Left ventricle myocardium superior (tissue), 1 donor: ENCODE results near the gene ZFYVE28. TPM values are rescaled to one million over a fixed set of nuclear protein-coding genes. Genes with fewer than 3 reads are reported as not detected.
A peak's percentile ranks its signal among the peaks of the same experiment; 100 is the strongest.
"Not testable (repeated sequence)": the region's sequence is repeated elsewhere in the genome, so short reads cannot be mapped to it uniquely, and the experiment has no call there.

Experiments
- ATAC-seq: fragments of 200-7000 bp; cut with Tn5 transposase; one replicate; pipeline ENCODE4 v1.9.1; 2020; ENCODE audit warnings: mild to moderate bottlenecking, moderate library complexity
- DNase-seq: peaks from one replicate; pipeline ENCODE4 v3.0.0-alpha.2; 2020
- intact Hi-C: fragments of 100-400 bp; cut with micrococcal nuclease; formaldehyde crosslinking; loops from one replicate; pipeline ENCODE4 v1.11.0; 2022
- total RNA-seq: library from RNA; stranded (reverse); fragmentation: NEBNext Ultra II Directional; extraction: Animal tissue kit (Norgen Biotek cat#: 25700); gene quantifications from one replicate; pipeline ENCODE4 v1.2.1, GENCODE V29; 2021
- donor health status: DM: no; HTN: yes; CAD: no; lungs with severe emphysema.

The ZFYVE28 gene
- total RNA-seq, 1 donor from 2014 or later: 5.6 TPM

DNA sequence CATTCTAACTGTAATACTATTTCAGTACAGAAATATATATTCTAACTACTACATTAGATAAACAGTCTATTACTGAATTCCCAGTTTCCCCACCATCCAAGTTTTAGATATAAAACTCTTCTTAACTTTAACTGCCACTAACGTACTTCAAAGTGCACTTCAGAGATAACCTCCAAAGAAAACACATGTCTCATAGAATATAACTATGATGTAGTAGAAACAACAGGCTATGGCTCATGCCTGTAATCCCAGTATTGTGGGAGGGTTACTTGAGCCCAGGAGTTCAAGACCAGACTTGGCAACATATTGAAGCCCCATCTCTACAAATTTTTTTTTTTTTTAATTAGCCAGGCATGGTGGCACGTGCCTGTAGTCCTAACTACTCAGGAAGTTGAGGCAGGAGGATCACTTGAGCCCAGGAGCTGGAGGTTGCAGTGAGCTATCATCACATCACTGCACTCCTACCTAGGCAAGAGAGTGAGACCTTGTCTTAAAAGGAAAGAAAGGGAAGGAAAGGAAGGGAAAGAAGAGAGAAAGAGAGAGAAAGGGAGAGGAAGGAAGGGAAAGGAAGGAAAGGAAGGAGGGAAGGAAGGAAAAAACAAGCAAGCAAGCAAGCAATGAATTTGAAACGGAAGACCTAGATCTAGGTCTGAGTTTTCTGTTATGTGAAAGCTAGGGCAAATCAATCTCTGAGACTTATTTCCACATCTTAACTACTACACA, 181.3 kb downstream of the ZFYVE28 start:
- DNase-seq (no peak), ATAC-seq (no peak)
- intact Hi-C loops: no loop called here

DNA sequence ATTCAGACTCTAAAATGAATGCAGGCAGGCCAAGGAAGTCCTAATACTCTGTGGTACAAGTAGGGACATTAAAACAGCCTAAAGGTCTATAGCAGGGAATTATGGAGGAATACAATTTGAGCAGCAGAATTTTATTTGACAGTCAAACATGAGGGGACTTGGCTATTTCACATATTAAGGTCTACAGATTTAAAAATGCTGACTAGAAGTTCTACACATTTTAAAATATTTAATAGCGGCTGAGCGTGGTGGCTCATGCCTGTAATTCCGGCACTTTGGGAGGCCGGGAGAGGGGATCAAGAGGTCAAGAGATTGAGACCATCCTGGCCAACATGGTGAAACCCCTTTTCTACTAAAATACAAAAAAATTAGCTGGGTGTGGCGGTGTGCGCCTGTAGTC, 187.4 kb downstream of the ZFYVE28 start:
- intact Hi-C loops: no loop called here

DNA sequence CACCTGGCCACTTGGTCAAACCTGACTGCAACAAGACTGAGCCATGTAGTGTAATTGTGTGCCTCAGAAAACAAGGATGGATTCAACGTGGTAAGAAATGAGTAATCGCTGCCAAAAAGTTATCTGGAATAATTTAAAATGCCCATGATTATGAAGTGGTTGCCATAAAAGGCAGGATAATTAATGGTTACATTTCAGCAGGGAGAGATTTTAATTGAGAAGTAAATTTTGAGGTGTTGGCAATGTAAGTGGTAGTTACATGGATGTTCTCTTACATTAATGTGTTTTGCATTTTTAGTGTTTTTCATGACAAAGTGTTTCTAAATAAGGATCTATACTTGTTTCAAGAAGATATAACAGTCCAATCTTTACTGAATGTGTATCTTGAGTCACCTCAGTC, 192.2 kb downstream of the ZFYVE28 start:
- DNase-seq (no peak), ATAC-seq (no peak)
- intact Hi-C loops: loop anchor here (10.0 kb wide), 1 partner anchor 239 kb away; the partner anchor contains the start of gene RNF4

More for the DNA sequence above, 187.4 kb downstream of the ZFYVE28 start:
- no peak for ATAC-seq
- DNase-seq: no peak

DNA sequence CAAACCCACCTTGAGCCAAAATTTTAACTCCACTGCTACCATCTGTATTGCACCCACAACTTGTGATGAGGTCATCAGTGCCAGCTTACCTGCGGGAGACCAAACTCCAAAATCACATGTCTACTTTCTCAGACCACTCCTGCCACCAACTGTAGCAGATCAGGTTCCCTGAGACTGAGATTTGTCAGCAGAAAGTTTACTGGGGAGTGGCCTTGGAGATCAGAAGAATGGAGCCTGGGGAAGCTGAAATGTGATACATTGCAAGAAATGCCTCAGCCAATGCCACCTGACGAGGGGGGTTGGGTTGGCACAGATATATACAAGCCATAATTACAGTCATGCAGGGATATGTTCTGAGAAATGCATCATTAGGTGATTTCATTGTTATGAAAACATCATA, 195.6 kb downstream of the ZFYVE28 start:
- ATAC-seq: no peak
- intact Hi-C loops: loop anchor here (10.0 kb wide), 1 partner anchor 242 kb away; the partner anchor contains the start of gene RNF4
- no peak for DNase-seq

DNA sequence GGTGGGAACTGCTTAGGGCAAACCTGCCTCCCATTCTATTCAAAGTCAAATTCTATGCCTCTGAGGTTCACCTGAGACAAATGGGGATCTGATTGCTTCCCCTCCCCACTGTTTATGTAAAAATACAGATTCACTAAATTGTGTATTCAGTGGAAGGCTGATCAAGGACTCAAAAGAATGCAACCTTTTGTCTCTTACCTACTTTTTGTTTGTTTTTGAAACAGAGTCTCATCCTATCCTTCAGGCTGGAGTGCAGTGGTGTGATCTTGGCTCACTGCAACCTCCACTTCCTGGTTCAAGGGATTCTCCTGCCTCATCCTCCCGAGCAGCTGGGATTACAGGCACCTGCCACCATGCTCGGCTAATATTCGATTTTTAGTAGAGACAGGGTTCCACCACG, 197.1 kb downstream of the ZFYVE28 start:
- ATAC-seq, DNase-seq: not testable (repeated sequence)
- intact Hi-C loops: loop anchor here (10.0 kb wide), 1 partner anchor 243 kb away; the partner anchor contains the start of gene RNF4

DNA sequence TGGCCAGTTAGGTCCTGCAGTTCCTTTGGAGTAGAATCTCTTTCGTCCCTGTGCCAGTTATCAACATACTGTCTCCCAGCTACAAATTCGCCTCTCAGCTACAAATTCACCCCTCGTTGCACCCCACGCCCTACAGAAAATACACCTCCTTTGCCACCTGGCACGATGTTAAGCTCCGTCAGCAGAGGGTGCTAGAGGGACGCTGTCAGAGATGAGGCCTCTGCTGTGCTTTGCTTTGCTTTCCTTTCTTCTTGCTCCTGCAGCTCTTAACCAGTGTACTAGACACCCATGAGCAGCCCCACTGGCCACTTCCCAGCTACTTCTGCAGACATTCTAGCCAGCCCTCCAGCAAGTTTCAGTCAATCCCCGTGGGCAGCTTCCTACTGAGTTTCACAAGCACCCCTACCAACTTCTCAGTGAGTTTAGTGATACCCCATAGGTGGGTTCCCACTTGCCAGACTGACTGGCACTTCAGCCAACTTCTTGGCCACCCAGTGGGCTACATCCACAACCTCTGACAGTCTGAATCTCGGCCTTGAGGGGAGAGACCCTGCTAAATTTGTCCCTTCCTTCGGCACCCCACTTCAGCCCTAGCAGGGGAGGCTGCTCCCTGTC, 198.3 kb downstream of the ZFYVE28 start:
- DNase-seq (peak; percentile 78), ATAC-seq (peak; percentile 92)
- intact Hi-C loops: loop anchor here (10.0 kb wide), 1 partner anchor 245 kb away; the partner anchor contains the start of gene RNF4

Other genes with a start within 250 kb of the ZFYVE28 start
- 8.2 TPM for gene HAUS3, start 176.5 kb downstream of the ZFYVE28 start, total RNA-seq
- 1.9 TPM for gene POLN, start 176.5 kb downstream of the ZFYVE28 start, total RNA-seq
- 44.0 TPM for gene MXD4, start 156.5 kb downstream of the ZFYVE28 start, total RNA-seq
- gene CFAP99, start 310 bp upstream of the ZFYVE28 start, total RNA-seq: not detected
- gene RNF4, start 50.5 kb upstream of the ZFYVE28 start, total RNA-seq: 26.1 TPM
- gene FAM193A, start 118.0 kb upstream of the ZFYVE28 start, total RNA-seq: 16.0 TPM